Measurements from ENCODE around the gene RNF14.

RNF14 gene

GRCh38 chr5:141997358-141997960, 28.6 kb downstream of the RNF14 start:
- H3K4me3 ChIP-seq, result no peak overlapping the region
- 0 out of 2 replicates have a peak, but pooled peaks cover 13% of the 10 kb centered on the region for H4K20me1 ChIP-seq
- no peak overlapping the region for H3K9ac ChIP-seq
- no peak overlapping the region for H3K27ac ChIP-seq
- no peaks in the 10 kb centered on the region for H3K9me3 ChIP-seq
- H3K4me2 ChIP-seq, result no peak overlapping the region
- H3K4me1 ChIP-seq, result peaks cover 26% of the 10 kb centered on the region
- H3K27me3 ChIP-seq, result no peaks in the 10 kb centered on the region
- peaks cover 46% of the 10 kb centered on the region for H3K36me3 ChIP-seq
- no peak for TF ChIP-seq Cebpa-rat (IDR thresholded peaks at IDR 0.05)

- Histone ChIP-seq H3K27me3 (no peaks in the 10 kb centered on the region), H3K4me3 (no peak overlapping the region), H3K4me2 (no peak overlapping the region), H3K27ac (no peak overlapping the region), H4K20me1 (0 out of 2 replicates have a peak, but pooled peaks cover 3% of the 10 kb centered on the region), H3K4me1 (peaks cover 12% of the 10 kb centered on the region), H3K9ac (no peak overlapping the region), H3K9me3 (no peaks in the 10 kb centered on the region), H3K36me3 (peaks cover 30% of the 10 kb centered on the region)
- no peak for TF ChIP-seq Cebpa-rat (IDR thresholded peaks at IDR 0.05)
Measured at GRCh38 chr5:142000173-142000572, 31.3 kb downstream of the RNF14 start.

- no peak for TF ChIP-seq Cebpa-rat (IDR thresholded peaks at IDR 0.05)
- H3K4me3 ChIP-seq, result no peak overlapping the region
- peaks cover 34% of the 10 kb centered on the region for H3K36me3 ChIP-seq
- H3K27ac ChIP-seq, result no peak overlapping the region
- peak overlapping the region; percentile 50 for H3K4me2 ChIP-seq
- no peaks in the 10 kb centered on the region for H4K20me1 ChIP-seq
- peaks cover 10% of the 10 kb centered on the region for H3K4me1 ChIP-seq
- no peaks in the 10 kb centered on the region for H3K9me3 ChIP-seq
- H3K27me3 ChIP-seq, result no peaks in the 10 kb centered on the region
- no peak overlapping the region for H3K9ac ChIP-seq
Measured at GRCh38 chr5:142000704-142001484, 32.0 kb downstream of the RNF14 start.

- no peak overlapping the region for H3K27ac ChIP-seq
- TF ChIP-seq Cebpa-rat (IDR thresholded peaks at IDR 0.05), result no peak
Measured at GRCh38 chr5:142003266-142003800, 34.4 kb downstream of the RNF14 start.

GRCh38 chr5:142006363-142007236, 37.7 kb downstream of the RNF14 start:
- H3K4me3 ChIP-seq, result no peak overlapping the region
- peaks cover 18% of the 10 kb centered on the region for H3K4me1 ChIP-seq
- no peak for TF ChIP-seq Cebpa-rat (IDR thresholded peaks at IDR 0.05)
- H3K27ac ChIP-seq, result no peak overlapping the region
- no peaks in the 10 kb centered on the region for H4K20me1 ChIP-seq
- H3K27me3 ChIP-seq, result peaks cover 2% of the 10 kb centered on the region; the same call in 1 of the 2 replicates
- H3K4me2 ChIP-seq, result peak overlapping the region; percentile 29; the same call in 1 of the 2 replicates
- no peaks in the 10 kb centered on the region for H3K9me3 ChIP-seq
- no peak overlapping the region for H3K9ac ChIP-seq
- peaks cover 15% of the 10 kb centered on the region; the same call in 1 of the 2 replicates for H3K36me3 ChIP-seq

More at GRCh38 chr5:142003266-142003800, 34.4 kb downstream of the RNF14 start:
- H3K4me3 ChIP-seq, result no peak overlapping the region
- no peaks in the 10 kb centered on the region for H3K9me3 ChIP-seq
- H3K27me3 ChIP-seq, result no peaks in the 10 kb centered on the region
- H4K20me1 ChIP-seq, result no peaks in the 10 kb centered on the region
- no peak overlapping the region for H3K9ac ChIP-seq
- peaks cover 21% of the 10 kb centered on the region for H3K4me1 ChIP-seq
- peaks cover 29% of the 10 kb centered on the region for H3K36me3 ChIP-seq
- no peak overlapping the region for H3K4me2 ChIP-seq

GRCh38 chr5:142007237-142007544, 38.3 kb downstream of the RNF14 start:
- peaks cover 18% of the 10 kb centered on the region for H3K4me1 ChIP-seq
- no peaks in the 10 kb centered on the region for H4K20me1 ChIP-seq
- peaks cover 15% of the 10 kb centered on the region; the same call in 1 of the 2 replicates for H3K36me3 ChIP-seq
- TF ChIP-seq Cebpa-rat (IDR thresholded peaks at IDR 0.05), result no peak
- no peak overlapping the region for H3K9ac ChIP-seq
- no peaks in the 10 kb centered on the region for H3K9me3 ChIP-seq
- H3K27me3 ChIP-seq, result peaks cover 8% of the 10 kb centered on the region
- no peak overlapping the region for H3K4me3 ChIP-seq
- no peak overlapping the region for H3K27ac ChIP-seq
- H3K4me2 ChIP-seq, result no peak overlapping the region

GRCh38 chr5:142008813-142009212, 39.9 kb downstream of the RNF14 start:
- Histone ChIP-seq H4K20me1 (no peaks in the 10 kb centered on the region), H3K4me1 (peaks cover 33% of the 10 kb centered on the region), H3K4me2 (no peak overlapping the region), H3K36me3 (peaks cover 9% of the 10 kb centered on the region; the same call in 1 of the 2 replicates), H3K4me3 (no peak overlapping the region), H3K9me3 (peaks cover 6% of the 10 kb centered on the region; the same call in 1 of the 2 replicates), H3K27me3 (peaks cover 24% of the 10 kb centered on the region), H3K27ac (no peak overlapping the region), H3K9ac (no peak overlapping the region)
- TF ChIP-seq Cebpa-rat (IDR thresholded peaks at IDR 0.05), result no peak

GRCh38 chr5:142009886-142010285, 41.0 kb downstream of the RNF14 start:
- Histone ChIP-seq H3K27me3 (peaks cover 29% of the 10 kb centered on the region), H3K27ac (no peak overlapping the region), H3K4me1 (peaks cover 43% of the 10 kb centered on the region), H3K9me3 (peaks cover 6% of the 10 kb centered on the region; the same call in 1 of the 2 replicates), H3K4me2 (no peak overlapping the region), H3K9ac (no peak overlapping the region), H3K4me3 (no peak overlapping the region), H3K36me3 (peaks cover 6% of the 10 kb centered on the region; the same call in 1 of the 2 replicates), H4K20me1 (no peaks in the 10 kb centered on the region)
- TF ChIP-seq Cebpa-rat (IDR thresholded peaks at IDR 0.05), result no peak

GRCh38 chr5:142011572-142012185, 42.8 kb downstream of the RNF14 start:
- peaks cover 29% of the 10 kb centered on the region for H3K27me3 ChIP-seq
- peak overlapping the region; percentile 80; the same call in 1 of the 2 replicates for H3K4me2 ChIP-seq
- TF ChIP-seq Cebpa-rat (IDR thresholded peaks at IDR 0.05), result no peak
- H3K4me1 ChIP-seq, result peaks cover 57% of the 10 kb centered on the region
- H3K36me3 ChIP-seq, result no peaks in the 10 kb centered on the region
- H3K27ac ChIP-seq, result no peak overlapping the region
- H3K4me3 ChIP-seq, result no peak overlapping the region
- H3K9ac ChIP-seq, result no peak overlapping the region
- H3K9me3 ChIP-seq, result peaks cover 6% of the 10 kb centered on the region; the same call in 1 of the 2 replicates
- no peaks in the 10 kb centered on the region for H4K20me1 ChIP-seq
